H9 (cell line): Measurements from ENCODE around the gene CCDC192. TPM values are rescaled to one million over a fixed set of nuclear protein-coding genes. Genes with fewer than 3 reads are reported as not detected.
"Not testable (repeated sequence)": the region's sequence is repeated elsewhere in the genome, so short reads cannot be mapped to it uniquely, and the experiment has no call there.

Experiments used
- DNase-seq: peaks from one replicate; pipeline ENCODE4 v3.0.0-alpha.2; 2017
- H2AFZ ChIP-seq: one replicate; pipeline ENCODE4 v1.6.1; 2013; ENCODE audit warnings: mild to moderate bottlenecking, low read length, control low read depth, moderate library complexity
- H2AK5ac ChIP-seq: 2 replicates; pipeline ENCODE4 v1.6.1; 2013; ENCODE audit warnings: low read length, control low read depth, mixed read lengths; ENCODE audit not compliant: insufficient read length
- H2BK120ac ChIP-seq: one replicate; pipeline ENCODE4 v1.6.1; 2013; ENCODE audit warnings: low read depth, mild to moderate bottlenecking, low read length, control low read depth, inconsistent platforms; ENCODE audit not compliant: poor library complexity, severe bottlenecking
- H2BK12ac ChIP-seq: 2 replicates; pipeline ENCODE4 v1.6.1; 2013; ENCODE audit warnings: low read length, control low read depth, mixed read lengths, low read depth; ENCODE audit not compliant: insufficient read length
- H2BK15ac ChIP-seq: 2 replicates; pipeline ENCODE4 v1.6.1; 2013; ENCODE audit warnings: low read depth, low read length, control low read depth
- H2BK20ac ChIP-seq: one replicate; pipeline ENCODE4 v1.6.1; 2013; ENCODE audit warnings: low read depth, mild to moderate bottlenecking, low read length, control low read depth, inconsistent platforms; ENCODE audit not compliant: poor library complexity, severe bottlenecking
- H2BK5ac ChIP-seq: 2 replicates; pipeline ENCODE4 v1.6.1; 2013; ENCODE audit warnings: low read length, control low read depth, mixed read lengths; ENCODE audit not compliant: insufficient read length
- H3K14ac ChIP-seq: 2 replicates; pipeline ENCODE4 v1.6.1; 2013; ENCODE audit warnings: low read length, control low read depth; ENCODE audit not compliant: insufficient read depth
- H3K18ac ChIP-seq: 2 replicates; pipeline ENCODE4 v1.6.1; 2013; ENCODE audit warnings: low read depth, mild to moderate bottlenecking, mixed read lengths, low read length, control low read depth; ENCODE audit not compliant: insufficient read length
- H3K23ac ChIP-seq: 2 replicates; pipeline ENCODE4 v1.6.1; 2013; ENCODE audit warnings: low read length, control low read depth, mixed read lengths, low read depth; ENCODE audit not compliant: insufficient read length
- H3K23me2 ChIP-seq: 2 replicates; pipeline ENCODE4 v1.6.1; 2013; ENCODE audit warnings: low read depth, mild to moderate bottlenecking, mixed read lengths, low read length, control low read depth; ENCODE audit not compliant: insufficient read length, poor library complexity, severe bottlenecking
- H3K27ac ChIP-seq: 2 replicates; pipeline ENCODE4 v1.5.1; 2013; ENCODE audit warnings: low read length, control low read depth, mixed read lengths, low read depth; ENCODE audit not compliant: insufficient read length
- H3K27me3 ChIP-seq: 2 replicates; pipeline ENCODE4 v1.6.1; 2013; ENCODE audit warnings: low read length, control low read depth, inconsistent platforms; ENCODE audit not compliant: insufficient read depth
- H3K4ac ChIP-seq: 2 replicates; pipeline ENCODE4 v1.6.1; 2013; ENCODE audit warnings: low read depth, mild to moderate bottlenecking, control low read depth, inconsistent platforms, low read length, moderate library complexity
- H3K4me1 ChIP-seq: 2 replicates; pipeline ENCODE4 v1.6.1; 2013; ENCODE audit warnings: low read length, control low read depth, inconsistent platforms; ENCODE audit not compliant: insufficient read depth
- H3K4me2 ChIP-seq: 2 replicates; pipeline ENCODE4 v1.6.1; 2013; ENCODE audit warnings: low read length, control low read depth, mixed read lengths; ENCODE audit not compliant: insufficient read length, insufficient read depth
- H3K56ac ChIP-seq: 2 replicates; pipeline ENCODE4 v1.6.1; 2013; ENCODE audit warnings: low read depth, mild to moderate bottlenecking, mixed read lengths, low read length, control low read depth; ENCODE audit not compliant: insufficient read length
- H3K79me1 ChIP-seq: 2 replicates; pipeline ENCODE4 v1.6.1; 2013; ENCODE audit warnings: low read depth, mild to moderate bottlenecking, moderate library complexity, low read length, control low read depth, inconsistent platforms; ENCODE audit not compliant: insufficient read depth, poor library complexity, severe bottlenecking
- H3K79me2 ChIP-seq: 2 replicates; pipeline ENCODE4 v1.6.1; 2013; ENCODE audit warnings: low read length, control low read depth, inconsistent platforms; ENCODE audit not compliant: insufficient read depth
- H3K9ac ChIP-seq: 2 replicates; pipeline ENCODE4 v1.6.1; 2013; ENCODE audit warnings: low read length, control low read depth, mixed read lengths; ENCODE audit not compliant: insufficient read length; ENCODE audit errors: extremely low read depth
- H3K9me3 ChIP-seq: one replicate; pipeline ENCODE4 v1.6.1; 2013; ENCODE audit warnings: low read depth, low read length, inconsistent platforms; ENCODE audit not compliant: control insufficient read depth
- H3T11ph ChIP-seq: one replicate; pipeline ENCODE4 v1.6.1; 2013; ENCODE audit warnings: mild to moderate bottlenecking, low read length, control low read depth, inconsistent platforms
- H4K20me1 ChIP-seq: one replicate; pipeline ENCODE4 v1.6.1; 2013; ENCODE audit not compliant: control insufficient read depth, insufficient read length, insufficient read depth
- H4K5ac ChIP-seq: 2 replicates; pipeline ENCODE4 v1.6.1; 2013; ENCODE audit warnings: low read depth, mild to moderate bottlenecking, mixed read lengths, low read length, control low read depth; ENCODE audit not compliant: insufficient read length
- H4K8ac ChIP-seq: replicated peaks from 2 replicates; pipeline ENCODE4 v1.6.1; 2013; ENCODE audit warnings: low read length, control low read depth, mixed read lengths, low read depth; ENCODE audit not compliant: insufficient read length
- H4K91ac ChIP-seq: 2 replicates; pipeline ENCODE4 v1.6.1; 2013; ENCODE audit warnings: low read depth, mild to moderate bottlenecking, moderate library complexity, mixed read lengths, low read length, control low read depth; ENCODE audit not compliant: insufficient read length
- H3K27ac Mint-ChIP-seq, 3 experiments: 2 replicates in 2 of 3; 3 replicates in 1 of 3; pipeline ENCODE4 v1.8.0; 2020 to 2021; ENCODE audit warnings: mixed read lengths in 3 of 3, mild to moderate bottlenecking in 1 of 3, moderate library complexity in 1 of 3
- H3K27me3 Mint-ChIP-seq: 2 replicates; pipeline ENCODE4 v1.8.0; 2021; ENCODE audit warnings: low read depth, mild to moderate bottlenecking, moderate library complexity, mixed read lengths
- H3K36me3 Mint-ChIP-seq, 3 experiments: 2 replicates in 2 of 3; 3 replicates in 1 of 3; pipeline ENCODE4 v1.8.0; 2020 to 2021; ENCODE audit warnings: low read depth in 3 of 3, mixed read lengths in 3 of 3; ENCODE audit not compliant: insufficient read depth in 1 of 3
- H3K4me1 Mint-ChIP-seq, 2 experiments: 2 replicates each; pipeline ENCODE4 v1.8.0; 2020; ENCODE audit warnings: mixed read lengths in 2 of 2
- H3K4me3 Mint-ChIP-seq, 2 experiments: 2 replicates in 1 of 2; 3 replicates in 1 of 2; pipeline ENCODE4 v1.8.0; 2020 to 2021; ENCODE audit warnings: mild to moderate bottlenecking in 2 of 2, mixed read lengths in 2 of 2, moderate library complexity in 1 of 2
- H3K9me3 Mint-ChIP-seq, 2 experiments: 2 replicates in 1 of 2; 3 replicates in 1 of 2; pipeline ENCODE4 v1.8.0; 2020; ENCODE audit warnings: mild to moderate bottlenecking in 2 of 2, mixed read lengths in 2 of 2, moderate library complexity in 1 of 2
- WGBS: extraction: QIAGEN DNeasy Blood & Tissue Kit; methylation state at CpG from one replicate; pipeline ENCODE4 v1.1.7; 2013; ENCODE audit warnings: missing lambda C conversion rate, low lambda C conversion rate, mixed read lengths; ENCODE audit not compliant: insufficient read length; ENCODE audit errors: extremely low coverage; 5-methylcytosine and 5-hydroxymethylcytosine counted together
- total RNA-seq: library from RNA; stranded (reverse); gene quantifications from 2 replicates; pipeline ENCODE4 v1.2.1, GENCODE V29; 2021
- TF ChIP-seq, protein P1 (sequence below): fragments of 200-600 bp; sonication (generic); conservative IDR thresholded peaks from 3 replicates; pipeline ENCODE4 v1.8.0; 2021; ENCODE audit warnings: antibody characterized with exemption, mild to moderate bottlenecking

The CCDC192 gene
- total RNA-seq, 1 experiment from 2014 or later, result not detected

DNA sequence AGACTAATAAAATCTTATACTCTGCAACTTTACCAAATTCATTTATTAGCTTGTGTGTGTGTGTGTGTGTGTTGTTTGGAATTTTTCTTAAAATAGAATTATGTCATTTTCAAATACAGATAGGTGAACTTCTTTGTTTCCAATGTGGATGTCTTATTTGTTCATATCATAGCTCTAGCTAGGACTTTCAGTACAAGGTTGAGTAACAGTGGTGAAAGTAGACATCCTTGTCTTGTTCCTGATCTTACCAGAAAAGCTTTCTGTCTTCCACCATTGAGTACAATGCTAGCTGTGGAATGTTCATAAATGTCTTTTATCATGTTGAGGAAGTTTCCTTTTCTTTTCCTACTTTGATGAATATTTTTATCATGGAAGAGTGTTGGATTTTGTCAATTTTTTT, 74.8 kb downstream of the CCDC192 start:
- H3K27me3 ChIP-seq, result no peaks in the 10 kb centered on the region
- H3K79me2 ChIP-seq, result no peaks in the 10 kb centered on the region
- H2BK12ac ChIP-seq, result no peak overlapping the region
- no peaks in the 10 kb centered on the region for H3K9me3 ChIP-seq
- no peak overlapping the region for H3K18ac ChIP-seq
- no peaks in the 10 kb centered on the region for H3K23me2 ChIP-seq
- no peak overlapping the region for H2BK15ac ChIP-seq
- Mint-ChIP-seq H3K36me3 (peaks cover 0 to 12% (median 0%) of the 10 kb centered on the region in 3 experiments; a peak in 3 of 7 replicates), H3K27me3 (no peaks in the 10 kb centered on the region), H3K9me3 (peaks cover 16 to 19% of the 10 kb centered on the region in 2 experiments; a peak in 4 of 5 replicates), H3K4me1 (peaks cover 6% of the 10 kb centered on the region in 2 experiments), H3K4me3 (no peak overlapping the region), H3K27ac (no peak overlapping the region)
- no peak for DNase-seq
- no peak overlapping the region for H4K5ac ChIP-seq
- no peaks in the 10 kb centered on the region for H3K79me1 ChIP-seq
- H2BK5ac ChIP-seq, result no peak overlapping the region
- no peak overlapping the region for H4K91ac ChIP-seq
- no peak overlapping the region for H3K4me2 ChIP-seq
- no peak overlapping the region for H3K56ac ChIP-seq
- H2BK20ac ChIP-seq, result no peak overlapping the region
- no peak overlapping the region for H3K9ac ChIP-seq
- no peak overlapping the region for H3K4ac ChIP-seq
- H2AK5ac ChIP-seq, result no peak overlapping the region
- TF ChIP-seq, protein P1, sequence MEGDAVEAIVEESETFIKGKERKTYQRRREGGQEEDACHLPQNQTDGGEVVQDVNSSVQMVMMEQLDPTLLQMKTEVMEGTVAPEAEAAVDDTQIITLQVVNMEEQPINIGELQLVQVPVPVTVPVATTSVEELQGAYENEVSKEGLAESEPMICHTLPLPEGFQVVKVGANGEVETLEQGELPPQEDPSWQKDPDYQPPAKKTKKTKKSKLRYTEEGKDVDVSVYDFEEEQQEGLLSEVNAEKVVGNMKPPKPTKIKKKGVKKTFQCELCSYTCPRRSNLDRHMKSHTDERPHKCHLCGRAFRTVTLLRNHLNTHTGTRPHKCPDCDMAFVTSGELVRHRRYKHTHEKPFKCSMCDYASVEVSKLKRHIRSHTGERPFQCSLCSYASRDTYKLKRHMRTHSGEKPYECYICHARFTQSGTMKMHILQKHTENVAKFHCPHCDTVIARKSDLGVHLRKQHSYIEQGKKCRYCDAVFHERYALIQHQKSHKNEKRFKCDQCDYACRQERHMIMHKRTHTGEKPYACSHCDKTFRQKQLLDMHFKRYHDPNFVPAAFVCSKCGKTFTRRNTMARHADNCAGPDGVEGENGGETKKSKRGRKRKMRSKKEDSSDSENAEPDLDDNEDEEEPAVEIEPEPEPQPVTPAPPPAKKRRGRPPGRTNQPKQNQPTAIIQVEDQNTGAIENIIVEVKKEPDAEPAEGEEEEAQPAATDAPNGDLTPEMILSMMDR, result no peak
- no peak overlapping the region for H3T11ph ChIP-seq
- H2AFZ ChIP-seq, result no peak overlapping the region
- H3K4me1 ChIP-seq, result no peaks in the 10 kb centered on the region
- H4K20me1 ChIP-seq, result no peaks in the 10 kb centered on the region
- no peak overlapping the region for H4K8ac ChIP-seq
- H3K27ac ChIP-seq, result no peak overlapping the region
- H2BK120ac ChIP-seq, result no peak overlapping the region
- H3K23ac ChIP-seq, result no peak overlapping the region
- no peak overlapping the region for H3K14ac ChIP-seq

DNA sequence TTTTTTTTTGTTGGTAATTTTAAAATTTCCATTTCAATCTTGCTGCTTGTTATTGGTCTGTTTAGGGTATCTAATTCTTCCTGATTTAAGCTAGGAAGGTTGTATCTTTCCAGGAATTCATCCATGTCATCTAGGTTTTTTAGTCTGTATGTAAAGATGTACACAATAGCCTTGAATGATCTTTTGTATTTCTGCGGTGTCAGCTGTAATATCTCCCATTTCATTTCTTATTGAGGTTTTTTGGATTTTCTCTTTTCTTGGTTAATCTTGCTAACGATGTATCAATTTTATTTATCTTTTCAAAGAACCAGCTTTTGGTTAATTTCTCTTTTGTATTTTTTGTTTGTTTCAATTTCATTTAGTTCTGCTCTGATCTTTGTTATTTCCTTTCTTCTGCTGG, 79.3 kb downstream of the CCDC192 start:
- not testable (repeated sequence) for H3K9me3 Mint-ChIP-seq, H3K4me1 ChIP-seq, H4K8ac ChIP-seq, H2BK20ac ChIP-seq, H3K23ac ChIP-seq, H3K4ac ChIP-seq, H3K56ac ChIP-seq, H3K9me3 ChIP-seq, H2BK12ac ChIP-seq, H3K4me1 Mint-ChIP-seq, H3K4me2 ChIP-seq, H2AFZ ChIP-seq, H2AK5ac ChIP-seq, H3K27me3 Mint-ChIP-seq, H3K27me3 ChIP-seq, H3T11ph ChIP-seq, H3K4me3 Mint-ChIP-seq, H3K79me2 ChIP-seq, H4K20me1 ChIP-seq, H3K18ac ChIP-seq, H3K27ac ChIP-seq, H3K23me2 ChIP-seq, H4K5ac ChIP-seq, DNase-seq, H2BK15ac ChIP-seq, H3K27ac Mint-ChIP-seq, H2BK5ac ChIP-seq, H3K9ac ChIP-seq, H2BK120ac ChIP-seq, H3K14ac ChIP-seq, H4K91ac ChIP-seq, H3K36me3 Mint-ChIP-seq, H3K79me1 ChIP-seq
- no CpG with 5 or more reads among the region's 2 CpGs for whole genome bisulfite sequencing
